Endothelial cell of umbilical vein (primary cell): ENCODE measurements around the gene TNFRSF12A. TPM values are rescaled to one million over a fixed set of nuclear protein-coding genes. Genes with fewer than 3 reads are reported as not detected.

Source experiments
- BruUV-seq: library from RNA; stranded (reverse); fragments of 400-500 nt; replicated peaks from 2 replicates; lab custom pipeline; 2021; lab: Mats Ljungman, UMichigan
- CTCF ChIA-PET: fragments of 300-600, 350-600 bp; sonication (Branson Sonifier 250); formaldehyde crosslinking; loops from one replicate; lab custom pipeline; 2021; ENCODE audit warnings: antibody characterized with exemption, inconsistent platforms; lab: Charles Lee
- POLR2A ChIA-PET: fragments of 300-600, 350-600 bp; sonication (Branson Sonifier 250); formaldehyde crosslinking; loops from one replicate; lab custom pipeline; 2021; ENCODE audit warnings: antibody characterized with exemption, inconsistent platforms; lab: Charles Lee
- DNase-seq: peaks from one replicate; pipeline ENCODE4 v3.0.0-alpha.2; 2011; ENCODE audit warnings: low read depth, low spot score
- FAIRE-seq: peaks from 2 replicates; lab custom pipeline; 2011; peaks lifted over from hg19 to GRCh38; lab: Jason Lieb, UNC
- H2AFZ ChIP-seq: 2 replicates; pipeline ENCODE4 v1.6.0; 2012; ENCODE audit warnings: low read depth, low read length, control low read depth, inconsistent platforms
- H3K27ac ChIP-seq: 2 replicates; pipeline ENCODE4 v1.5.1; 2011; ENCODE audit warnings: low read depth, mild to moderate bottlenecking, control low read depth, low read length, moderate library complexity; ENCODE audit not compliant: insufficient read depth
- H3K27me3 ChIP-seq, 2 experiments: 2 replicates each; pipeline versions ENCODE4 v1.6.0 to v1.6.1; 2011; ENCODE audit warnings: low read length in 2 of 2, mixed read lengths in 1 of 2; ENCODE audit not compliant: control insufficient read depth in 2 of 2, insufficient read depth in 2 of 2
- H3K36me3 ChIP-seq, 2 experiments: 2 replicates in 1 of 2; 3 replicates in 1 of 2; pipeline ENCODE4 v1.5.1; 2011; ENCODE audit warnings: low read length in 2 of 2, mild to moderate bottlenecking in 1 of 2, moderate library complexity in 1 of 2; ENCODE audit not compliant: control insufficient read depth in 2 of 2, insufficient read depth in 2 of 2; ENCODE audit errors: extremely low read depth in 1 of 2
- H3K4me1 ChIP-seq: 3 replicates; pipeline ENCODE4 v1.5.1; 2011; ENCODE audit warnings: mild to moderate bottlenecking, low read length; ENCODE audit not compliant: control insufficient read depth, insufficient read depth; ENCODE audit errors: extremely low read depth
- H3K4me2 ChIP-seq: 2 replicates; pipeline ENCODE4 v1.6.1; 2011; ENCODE audit warnings: low read length, control low read depth, mixed read lengths; ENCODE audit not compliant: insufficient read depth
- H3K4me3 ChIP-seq, 3 experiments: fragments of 200-600 bp in 1 of 3; sonication (generic), shearing (Covaris generic) in 1 of 3; replicated peaks in 1 of 3; 2 replicates each; pipeline ENCODE4 v1.5.1; 2011 to 2016; ENCODE audit warnings: control low read depth in 3 of 3, low read length in 3 of 3, mild to moderate bottlenecking in 2 of 3, inconsistent platforms in 1 of 3, low read depth in 1 of 3, moderate library complexity in 1 of 3; ENCODE audit not compliant: insufficient read depth in 1 of 3
- H3K79me2 ChIP-seq: 2 replicates; pipeline ENCODE4 v1.6.0; 2012; ENCODE audit warnings: low read length, inconsistent platforms; ENCODE audit not compliant: control insufficient read depth, insufficient read depth
- H3K9ac ChIP-seq: replicated peaks from 2 replicates; pipeline ENCODE3; 2011; ENCODE audit warnings: low read length, control low read depth; ENCODE audit not compliant: insufficient read depth; ENCODE audit errors: extremely low read depth
- H3K9me1 ChIP-seq: replicated peaks from 3 replicates; pipeline ENCODE4 v1.6.0; 2011; ENCODE audit warnings: mild to moderate bottlenecking, low read length; ENCODE audit not compliant: control insufficient read depth, insufficient read depth; ENCODE audit errors: extremely low read depth
- H3K9me3 ChIP-seq: replicated peaks from 2 replicates; pipeline ENCODE4 v1.5.1; 2012; ENCODE audit warnings: low read length, inconsistent platforms; ENCODE audit not compliant: control insufficient read depth, insufficient read depth
- H4K20me1 ChIP-seq: replicated peaks from 2 replicates; pipeline ENCODE3; 2011; ENCODE audit warnings: mild to moderate bottlenecking, low read length; ENCODE audit not compliant: control insufficient read depth, insufficient read depth; ENCODE audit errors: extremely low read depth
- EZH2 ChIP-seq: IDR thresholded peaks from 2 replicates; pipeline ENCODE4 v1.6.1; 2012; ENCODE audit warnings: borderline replicate concordance, low read depth, mild to moderate bottlenecking, moderate library complexity, low read length, inconsistent platforms; ENCODE audit not compliant: severe bottlenecking
- FOS ChIP-seq: IDR thresholded peaks from 2 replicates; pipeline ENCODE4 v1.6.1; 2011; ENCODE audit warnings: mild to moderate bottlenecking, low read length, moderate library complexity, borderline replicate concordance; ENCODE audit not compliant: insufficient read depth
- GATA2 ChIP-seq: IDR thresholded peaks from 2 replicates; pipeline ENCODE4 v1.7.0; 2011; ENCODE audit warnings: low read depth, mild to moderate bottlenecking, moderate library complexity, mixed read lengths, low read length; ENCODE audit not compliant: insufficient read length, insufficient read depth
- JUN ChIP-seq: IDR thresholded peaks from 2 replicates; pipeline ENCODE4 v1.6.1; 2011; ENCODE audit warnings: borderline replicate concordance, low read depth; ENCODE audit not compliant: insufficient read length, insufficient read depth
- MYC ChIP-seq: IDR thresholded peaks from one replicate; pipeline ENCODE4 v1.6.1; 2011; ENCODE audit warnings: mild to moderate bottlenecking, low read depth, low read length
- POLR2A ChIP-seq: IDR thresholded peaks from 2 replicates; pipeline ENCODE4 v1.6.1; 2012; ENCODE audit warnings: low read depth, mild to moderate bottlenecking, control low read depth, low read length
- POLR2AphosphoS5 ChIP-seq: IDR thresholded peaks from 2 replicates; pipeline ENCODE4 v1.6.1; 2012; ENCODE audit warnings: low read depth, mild to moderate bottlenecking, control low read depth, low read length, moderate library complexity; ENCODE audit not compliant: insufficient read depth
- dilution Hi-C: fragments of 300-500 bp; cut with MboI; formaldehyde crosslinking; loops from one replicate; pipeline ENCODE4 v1.15.0; 2019; ENCODE audit warnings: low sequenced_read_pairs; ENCODE audit not compliant: extremely low pct_ligation_motif_present
- intact Hi-C: fragments of 100-400 bp; cut with micrococcal nuclease; formaldehyde crosslinking; loops from one replicate; pipeline ENCODE4 v1.10.0; 2022
- polyA plus RNA-seq, 4 experiments: library from polyadenylated mRNA; depleted of rRNA in 3 of 4; stranded (reverse) in 3 of 4; unstranded in 1 of 4; fragments of >200 nt; gene quantifications; 2 replicates each; pipeline versions ENCODE4 v1.2.1 to v1.2.3, GENCODE V29; 2011 to 2012; ENCODE audit warnings: missing spikeins in 1 of 4
- total RNA-seq: library from RNA; stranded (reverse); gene quantifications from 2 replicates; pipeline ENCODE4 v1.2.3, GENCODE V29; 2021
- TF ChIP-seq, protein P1 (sequence below), 2 donors: IDR thresholded peaks; 1 replicate in 1 of 2; 2 replicates in 1 of 2; pipeline ENCODE4 v1.5.1; 2011; ENCODE audit warnings: low read length in 2 of 2, mild to moderate bottlenecking in 2 of 2, moderate library complexity in 2 of 2, control low read depth in 1 of 2, inconsistent platforms in 1 of 2, low read depth in 1 of 2; ENCODE audit not compliant: insufficient read depth in 1 of 2; ENCODE audit errors: extremely low read depth in 1 of 2
- TF ChIP-seq, protein P2 (sequence below): IDR thresholded peaks from 2 replicates; pipeline ENCODE4 v1.6.1; 2011; ENCODE audit not compliant: insufficient read depth, insufficient read length

TNFRSF12A gene
- total and polyA plus RNA-seq, 2 donors (not counting 3 experiments of a cell fraction or from before 2014, with no cell fraction given): 162 to 187 TPM

DNA sequence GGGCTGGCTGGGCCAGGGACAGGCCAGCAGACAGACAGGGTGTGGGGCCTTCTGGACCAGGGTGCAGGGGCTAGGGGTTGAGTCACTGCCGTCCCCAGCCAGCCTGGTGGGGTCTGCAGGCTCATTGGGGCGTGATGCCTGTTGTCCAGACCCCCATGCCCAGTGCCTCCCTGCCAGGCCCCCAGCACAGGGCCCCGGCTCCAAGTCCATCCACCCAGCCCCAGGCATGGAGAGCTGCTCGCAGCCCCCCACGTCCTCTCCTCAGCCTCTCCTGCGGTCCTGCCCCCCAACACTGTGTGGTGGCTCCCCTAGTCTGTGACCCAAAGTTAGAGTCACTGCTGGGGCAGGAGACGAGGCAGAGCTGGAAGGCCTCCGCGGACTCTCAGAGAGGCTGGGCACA, 32.9 kb upstream of the TNFRSF12A start:
- ChIA-PET CTCF (no interaction called here), POLR2A (no interaction called here)
- TF ChIP-seq, protein P1, sequence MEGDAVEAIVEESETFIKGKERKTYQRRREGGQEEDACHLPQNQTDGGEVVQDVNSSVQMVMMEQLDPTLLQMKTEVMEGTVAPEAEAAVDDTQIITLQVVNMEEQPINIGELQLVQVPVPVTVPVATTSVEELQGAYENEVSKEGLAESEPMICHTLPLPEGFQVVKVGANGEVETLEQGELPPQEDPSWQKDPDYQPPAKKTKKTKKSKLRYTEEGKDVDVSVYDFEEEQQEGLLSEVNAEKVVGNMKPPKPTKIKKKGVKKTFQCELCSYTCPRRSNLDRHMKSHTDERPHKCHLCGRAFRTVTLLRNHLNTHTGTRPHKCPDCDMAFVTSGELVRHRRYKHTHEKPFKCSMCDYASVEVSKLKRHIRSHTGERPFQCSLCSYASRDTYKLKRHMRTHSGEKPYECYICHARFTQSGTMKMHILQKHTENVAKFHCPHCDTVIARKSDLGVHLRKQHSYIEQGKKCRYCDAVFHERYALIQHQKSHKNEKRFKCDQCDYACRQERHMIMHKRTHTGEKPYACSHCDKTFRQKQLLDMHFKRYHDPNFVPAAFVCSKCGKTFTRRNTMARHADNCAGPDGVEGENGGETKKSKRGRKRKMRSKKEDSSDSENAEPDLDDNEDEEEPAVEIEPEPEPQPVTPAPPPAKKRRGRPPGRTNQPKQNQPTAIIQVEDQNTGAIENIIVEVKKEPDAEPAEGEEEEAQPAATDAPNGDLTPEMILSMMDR (IDR thresholded peaks at IDR 0.05; ENCODE audit: extremely low read depth in 1 of 2, insufficient read depth in 1 of 2, low read depth in 1 of 2, low read length in 2 of 2): no peak
- TF ChIP-seq EZH2 (no peak), JUN (no peak), FOS (no peak), POLR2AphosphoS5 (no peak), MYC (no peak), POLR2A (no peak), GATA2 (no peak)
- TF ChIP-seq, protein P2, sequence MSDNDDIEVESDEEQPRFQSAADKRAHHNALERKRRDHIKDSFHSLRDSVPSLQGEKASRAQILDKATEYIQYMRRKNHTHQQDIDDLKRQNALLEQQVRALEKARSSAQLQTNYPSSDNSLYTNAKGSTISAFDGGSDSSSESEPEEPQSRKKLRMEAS: no peak
- Histone ChIP-seq H3K9ac (no peak overlapping the region), H3K9me1 (no peaks in the 10 kb centered on the region), H2AFZ (no peak overlapping the region), H3K79me2 (no peaks in the 10 kb centered on the region), H3K27ac (no peak overlapping the region), H3K4me3 (no peak overlapping the region), H3K9me3 (no peaks in the 10 kb centered on the region), H4K20me1 (no peaks in the 10 kb centered on the region), H3K4me1 (no peaks in the 10 kb centered on the region), H3K4me2 (no peak overlapping the region), H3K27me3 (peaks cover 0 to 5% of the 10 kb centered on the region in 2 experiments), H3K36me3 (no peaks in the 10 kb centered on the region)
- intact Hi-C loops: no loop called here
- no peak for FAIRE-seq
- BruUV-seq: no TSS peak
- dilution Hi-C loops: no loop called here
- DNase-seq: no peak
